Amniotic epithelial cell (primary cell): Measurements from ENCODE around the gene H2AZ2.

Experiments
- DNase-seq: peaks from one replicate; pipeline ENCODE4 v3.0.0-alpha.2; 2010; ENCODE audit warnings: low read depth

H2AZ2 gene

GRCh38 chr7:44784364-44784763 lies 63.5 kb downstream of the H2AZ2 start:
- DNase-seq = no peak

- no peak for DNase-seq
Measured at GRCh38 chr7:44783407-44783806, 64.5 kb downstream of the H2AZ2 start.

GRCh38 chr7:44782460-44782859 lies 65.4 kb downstream of the H2AZ2 start:
- no peak for DNase-seq
